G401.6 (cell line): ENCODE results near the gene ZNF396.

ENCODE experiments used
- FAIRE-seq: peaks from 2 replicates; lab custom pipeline; 2012; peaks lifted over from hg19 to GRCh38; lab: Jason Lieb, UNC

ZNF396 gene

GRCh38 chr18:35334821-35335220 is 42.3 kb downstream of the ZNF396 start:
- FAIRE-seq: no peak

- FAIRE-seq: no peak
These were observed 42.9 kb downstream of the ZNF396 start for GRCh38 chr18:35334212-35334611.

GRCh38 chr18:35331367-35332087 is 45.6 kb downstream of the ZNF396 start:
- no peak for FAIRE-seq

- no peak for FAIRE-seq
These were observed 48.3 kb downstream of the ZNF396 start for GRCh38 chr18:35328868-35329267.

GRCh38 chr18:35326695-35327387 is 50.3 kb downstream of the ZNF396 start:
- no peak for FAIRE-seq

GRCh38 chr18:35324926-35325655 is 52.0 kb downstream of the ZNF396 start:
- FAIRE-seq: no peak

GRCh38 chr18:35322486-35323458 is 54.4 kb downstream of the ZNF396 start:
- no peak for FAIRE-seq
